Erythroblast (primary cell): ENCODE data around the gene AIPL1.
"Not testable (repeated sequence)": the region's sequence is repeated elsewhere in the genome, so short reads cannot be mapped to it uniquely, and the experiment has no call there.

Source experiments
- DNase-seq, 2 experiments: peaks; one replicate each; lab custom pipeline; 2025; lab: John Stamatoyannopoulos, UW
- GATA1 ChIP-seq: IDR thresholded peaks from 2 replicates; pipeline ENCODE4 v1.6.1; 2011; ENCODE audit warnings: low read depth, mild to moderate bottlenecking, control low read depth, low read length, moderate library complexity
- POLR2A ChIP-seq: IDR thresholded peaks from 2 replicates; pipeline ENCODE4 v1.6.1; 2011; ENCODE audit warnings: mild to moderate bottlenecking, low read length

The AIPL1 gene, protein sequence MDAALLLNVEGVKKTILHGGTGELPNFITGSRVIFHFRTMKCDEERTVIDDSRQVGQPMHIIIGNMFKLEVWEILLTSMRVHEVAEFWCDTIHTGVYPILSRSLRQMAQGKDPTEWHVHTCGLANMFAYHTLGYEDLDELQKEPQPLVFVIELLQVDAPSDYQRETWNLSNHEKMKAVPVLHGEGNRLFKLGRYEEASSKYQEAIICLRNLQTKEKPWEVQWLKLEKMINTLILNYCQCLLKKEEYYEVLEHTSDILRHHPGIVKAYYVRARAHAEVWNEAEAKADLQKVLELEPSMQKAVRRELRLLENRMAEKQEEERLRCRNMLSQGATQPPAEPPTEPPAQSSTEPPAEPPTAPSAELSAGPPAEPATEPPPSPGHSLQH

DNA sequence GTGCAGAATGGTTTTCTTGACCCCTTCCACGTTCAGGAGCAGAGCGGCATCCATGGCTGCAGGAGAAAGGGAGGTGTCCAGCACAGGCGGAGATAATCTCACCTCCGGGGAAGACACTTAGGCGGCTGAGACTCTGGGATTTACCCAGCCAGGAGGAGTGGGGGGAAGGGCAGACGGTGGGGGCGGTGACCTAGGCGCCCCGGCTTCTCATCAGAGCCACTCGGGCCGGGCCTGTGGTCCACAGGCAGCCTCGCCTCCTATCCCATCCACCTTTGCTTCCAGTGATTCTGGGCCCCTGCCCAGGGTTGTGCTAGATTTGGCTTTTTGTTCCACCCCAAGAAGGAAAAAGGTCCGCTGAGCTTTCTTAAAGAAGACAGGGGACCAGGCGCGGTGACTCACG is at the start of gene AIPL1:
Gene AIPL1 (minus strand): TSS at position 71 of the 400 bp plus-strand sequence. CDS start 17 bp downstream, at position 54.
- no peak for TF ChIP-seq POLR2A
- TF ChIP-seq GATA1: no peak
- no peak for DNase-seq

DNA sequence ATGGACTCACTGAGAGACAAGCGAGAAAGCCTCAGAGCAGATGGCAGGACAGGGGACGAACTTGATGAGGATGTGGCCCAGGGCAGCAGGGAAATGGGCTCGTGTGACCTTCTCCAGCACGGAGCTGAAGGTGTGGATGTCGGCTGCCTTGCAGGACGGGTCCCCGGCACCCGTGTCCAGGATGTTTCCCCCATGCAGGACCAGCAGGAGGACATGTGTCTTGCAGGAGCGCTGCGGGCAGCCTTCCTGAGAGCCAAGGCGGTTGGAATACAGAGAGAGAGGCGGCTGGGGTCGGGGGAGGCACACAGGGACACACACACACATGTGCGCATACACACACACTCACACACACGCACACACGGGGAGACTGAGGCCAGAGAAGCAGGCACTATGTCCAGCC is 48.6 kb upstream of the AIPL1 start:
- DNase-seq: no peak
- TF ChIP-seq GATA1 (no peak), POLR2A (no peak)

DNA sequence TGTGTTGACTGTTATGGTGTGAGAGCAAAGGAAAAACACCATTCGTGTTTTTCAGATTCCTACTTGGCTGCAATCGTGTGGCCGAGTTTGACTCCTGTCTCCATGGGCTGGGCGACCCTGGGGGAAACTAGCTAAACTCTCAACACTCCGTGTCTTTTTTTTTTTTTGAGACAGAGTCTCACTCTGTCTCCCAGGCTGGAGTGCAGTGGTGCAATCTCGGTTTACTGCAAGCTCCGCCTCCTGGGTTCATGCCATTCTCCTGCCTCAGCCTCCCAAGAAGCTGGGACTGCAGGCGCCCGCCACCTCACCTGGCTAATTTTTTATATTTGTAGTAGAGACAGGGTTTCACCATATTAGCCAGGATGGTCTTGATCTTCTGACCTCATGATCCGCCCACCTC is 47.9 kb upstream of the AIPL1 start:
- not testable (repeated sequence) for DNase-seq

DNA sequence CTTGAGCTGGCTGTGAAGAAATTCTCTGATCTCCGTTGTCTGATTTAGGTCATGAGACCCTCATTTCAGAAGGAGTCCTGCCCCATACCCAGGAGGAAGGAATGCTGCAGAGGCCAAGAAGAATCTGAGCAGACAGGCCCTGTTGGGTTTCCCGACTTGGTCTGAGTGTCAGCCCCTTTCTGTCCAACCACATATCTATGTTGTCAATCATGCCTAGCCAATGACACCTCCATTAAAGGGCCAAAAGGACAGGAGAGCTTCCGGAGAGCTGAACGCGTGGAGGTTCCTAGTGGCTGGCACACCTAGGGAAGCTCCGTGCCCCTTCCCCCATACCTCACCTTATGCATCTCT is 47.2 kb upstream of the AIPL1 start:
- TF ChIP-seq POLR2A (no peak), GATA1 (no peak)
- no peak for DNase-seq

DNA sequence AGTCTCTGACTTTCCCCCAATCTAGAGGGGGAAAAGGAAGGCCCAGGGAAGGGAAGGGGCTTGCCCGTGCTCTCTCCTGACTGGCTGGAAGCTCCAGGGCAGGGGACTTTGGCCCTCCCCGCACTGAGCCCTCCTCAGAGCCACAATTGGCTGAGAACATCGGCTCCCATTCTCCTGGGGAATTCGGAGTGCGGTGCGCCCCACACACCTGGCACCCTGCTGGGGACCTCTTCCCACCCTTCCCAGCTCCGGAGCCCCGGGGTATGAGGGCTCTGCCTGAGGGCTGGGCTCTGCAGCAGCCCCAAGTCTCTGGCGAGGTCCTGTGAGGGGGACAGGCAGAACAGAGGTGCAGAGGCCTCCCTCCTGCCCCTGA is 45.4 kb upstream of the AIPL1 start:
- TF ChIP-seq POLR2A (no peak), GATA1 (no peak)
- DNase-seq: no peak

DNA sequence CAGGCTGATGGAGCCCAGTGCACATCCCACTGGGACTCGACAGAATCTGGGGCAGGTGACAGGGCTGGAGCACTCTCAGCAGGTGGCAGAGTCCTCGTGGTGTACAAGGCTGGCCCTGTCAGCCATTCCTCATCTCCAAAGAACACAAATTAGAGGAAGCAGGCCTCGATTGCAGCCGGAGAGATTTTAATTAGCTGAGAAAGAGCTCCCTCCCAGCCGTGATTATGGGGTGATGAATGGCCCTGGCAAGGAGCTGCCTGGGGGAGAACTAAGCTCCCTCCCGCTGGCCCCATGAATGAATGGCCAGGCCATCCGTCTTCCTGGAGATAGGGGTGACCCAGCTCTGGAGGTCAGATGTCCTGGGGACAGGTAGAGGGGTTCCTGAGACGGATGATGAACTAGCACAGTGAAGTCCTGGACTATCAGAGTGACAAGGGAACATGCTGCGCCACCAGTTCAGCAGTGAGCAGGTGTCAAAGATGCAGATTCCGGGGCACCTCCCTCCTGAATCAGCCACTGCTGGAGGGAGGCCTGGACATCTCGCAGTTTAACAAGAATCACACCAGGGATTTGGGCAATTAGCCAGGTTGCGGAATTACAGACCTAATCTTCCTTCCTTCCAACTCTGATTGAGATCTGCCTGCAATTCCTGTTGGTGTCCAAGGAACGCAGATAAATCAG is 44.8 kb upstream of the AIPL1 start:
- TF ChIP-seq POLR2A: no peak
- no peak for TF ChIP-seq GATA1
- no peak for DNase-seq

DNA sequence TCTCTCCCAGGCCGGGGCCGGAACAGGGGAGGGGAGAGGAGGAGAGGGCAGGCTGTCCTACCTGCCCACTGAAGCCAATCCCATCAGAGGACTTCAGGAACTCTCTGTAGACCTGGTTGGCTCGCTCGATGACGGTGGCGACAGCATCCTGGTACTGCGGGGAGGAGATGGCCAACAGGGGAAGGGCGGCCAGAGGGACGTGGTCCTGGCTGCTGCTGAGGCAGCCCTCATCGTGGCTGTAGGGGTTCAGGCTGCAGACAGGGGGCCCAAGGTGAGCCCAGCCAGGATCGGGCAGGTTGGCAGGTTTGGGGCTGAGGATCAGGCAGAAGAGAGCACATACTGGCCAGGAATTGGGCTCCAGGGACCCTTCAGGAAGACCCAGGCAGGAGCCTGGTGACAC is 43.6 kb upstream of the AIPL1 start:
- no peak for TF ChIP-seq POLR2A
- TF ChIP-seq GATA1: no peak
- no peak for DNase-seq

DNA sequence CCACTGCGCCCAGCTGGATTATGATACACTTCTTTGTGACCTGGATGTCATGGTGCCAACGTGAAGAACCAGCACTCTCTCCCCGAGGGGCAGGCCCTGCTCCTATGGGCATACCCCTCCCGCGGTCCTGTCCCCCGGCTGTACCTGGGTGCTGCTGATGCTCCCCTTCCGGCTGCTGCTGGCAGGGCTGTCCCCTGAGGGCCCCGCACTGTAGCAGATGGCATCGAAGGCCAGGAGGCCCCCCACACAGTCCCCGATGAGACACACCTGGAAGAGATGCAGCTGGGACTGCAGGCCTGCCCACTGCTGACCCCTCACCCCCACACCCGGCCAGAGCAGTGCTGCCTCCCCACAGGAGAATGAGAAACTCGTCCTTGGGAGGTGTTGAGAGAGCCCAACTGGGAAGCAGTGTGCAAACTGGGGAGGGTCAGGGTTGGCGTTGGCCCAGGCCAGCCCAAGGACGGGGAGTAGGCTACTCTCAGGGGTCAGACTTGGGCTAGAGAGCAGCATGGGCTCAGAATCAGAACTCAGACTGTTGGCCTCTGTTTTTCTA is 43.0 kb upstream of the AIPL1 start:
- no peak for DNase-seq
- TF ChIP-seq POLR2A: no peak
- TF ChIP-seq GATA1: no peak

DNA sequence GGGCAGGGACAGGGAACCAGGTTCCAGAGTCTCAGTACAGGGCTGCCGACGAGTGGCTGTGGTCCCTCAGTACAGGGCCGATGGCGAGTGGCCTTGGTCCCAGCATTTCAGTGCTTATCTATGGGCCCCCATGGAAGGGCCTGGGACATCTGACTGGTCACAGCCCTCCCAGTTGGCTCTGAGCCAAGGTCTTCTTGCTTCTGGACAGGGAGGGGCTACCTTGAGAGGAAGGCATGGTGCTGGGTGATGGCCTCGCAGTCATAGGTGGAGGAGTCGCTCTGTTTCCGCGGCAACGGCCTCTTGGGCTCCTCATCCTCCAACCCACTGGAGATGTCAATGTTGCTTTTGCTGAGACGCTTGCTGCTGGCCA is 41.9 kb upstream of the AIPL1 start:
- no peak for TF ChIP-seq GATA1
- TF ChIP-seq POLR2A: no peak
- peak; percentile 66 to 74 for DNase-seq

DNA sequence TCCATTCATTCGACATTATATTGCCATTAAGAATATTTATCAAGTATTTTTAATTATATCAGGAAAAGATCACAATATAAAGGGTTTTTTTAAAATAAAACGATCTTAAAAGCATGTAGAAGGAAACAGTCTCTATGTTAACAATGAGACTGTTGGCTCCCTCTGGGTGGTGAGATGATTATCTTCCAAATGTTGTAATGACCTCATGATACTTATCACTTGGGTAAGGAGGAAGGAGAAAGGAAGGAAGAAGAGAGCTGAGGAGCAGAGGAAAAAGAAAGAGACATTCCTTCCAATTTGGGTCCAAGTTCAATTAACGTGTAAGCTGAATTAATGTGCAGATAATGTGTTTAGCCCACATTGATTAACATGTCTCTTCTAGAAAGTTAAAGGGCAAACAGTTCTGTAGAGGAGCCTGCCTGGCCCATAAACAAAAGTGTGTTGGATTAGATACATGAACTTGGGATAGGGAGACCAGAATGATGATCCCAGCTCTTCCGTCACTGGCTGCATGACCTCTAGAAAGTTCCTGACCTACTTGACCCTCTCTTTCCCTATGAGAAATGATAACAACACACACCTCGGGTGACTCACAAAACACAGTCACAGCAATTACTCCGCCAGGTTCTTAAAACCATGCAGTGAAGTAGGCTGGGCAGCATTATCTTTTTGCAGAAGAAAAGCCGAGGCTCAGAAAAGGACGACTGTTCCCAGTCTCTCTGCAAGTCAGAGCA is 41.3 kb upstream of the AIPL1 start:
- DNase-seq: no peak
- TF ChIP-seq GATA1 (no peak), POLR2A (no peak)

DNA sequence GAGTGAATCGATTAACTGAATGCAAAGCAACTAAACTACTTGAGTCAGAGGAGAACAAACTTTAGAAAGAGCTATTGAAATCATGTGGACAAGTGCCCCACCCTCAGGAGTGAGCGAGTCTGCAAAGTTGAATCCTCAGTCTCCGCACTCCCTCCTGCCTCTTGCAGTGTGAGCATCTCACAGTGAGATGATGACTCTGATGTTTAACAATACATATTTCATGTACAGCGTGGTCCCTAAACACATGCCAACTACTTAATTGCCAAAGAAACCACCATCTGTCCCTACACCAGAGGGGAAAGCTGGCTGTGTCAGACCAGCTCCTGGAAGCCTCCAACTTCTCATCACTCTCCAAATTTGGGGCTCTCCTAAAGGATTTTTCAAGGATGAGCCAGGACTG is 40.5 kb upstream of the AIPL1 start:
- DNase-seq: no peak
- TF ChIP-seq POLR2A (no peak), GATA1 (no peak)

DNA sequence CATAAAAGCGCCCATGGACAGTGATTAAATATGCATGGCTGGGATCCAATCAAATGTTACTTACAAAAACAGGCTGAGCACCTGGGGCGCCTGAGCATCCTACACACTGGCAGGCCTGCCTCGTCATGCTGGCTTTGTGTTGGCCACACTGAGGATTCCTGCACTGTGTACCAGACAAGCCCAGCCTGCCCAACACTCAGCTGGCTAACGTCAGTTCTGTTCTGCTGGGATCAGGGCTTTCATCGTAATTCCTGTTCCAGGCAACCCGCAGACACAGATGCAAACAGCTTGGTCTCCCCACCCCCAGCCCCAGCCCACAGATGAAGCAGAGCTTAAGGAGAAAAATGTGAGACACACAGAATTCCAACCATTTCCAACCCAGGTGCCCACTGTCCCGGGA is 40.0 kb upstream of the AIPL1 start:
- no peak for DNase-seq
- TF ChIP-seq GATA1 (no peak), POLR2A (no peak)

DNA sequence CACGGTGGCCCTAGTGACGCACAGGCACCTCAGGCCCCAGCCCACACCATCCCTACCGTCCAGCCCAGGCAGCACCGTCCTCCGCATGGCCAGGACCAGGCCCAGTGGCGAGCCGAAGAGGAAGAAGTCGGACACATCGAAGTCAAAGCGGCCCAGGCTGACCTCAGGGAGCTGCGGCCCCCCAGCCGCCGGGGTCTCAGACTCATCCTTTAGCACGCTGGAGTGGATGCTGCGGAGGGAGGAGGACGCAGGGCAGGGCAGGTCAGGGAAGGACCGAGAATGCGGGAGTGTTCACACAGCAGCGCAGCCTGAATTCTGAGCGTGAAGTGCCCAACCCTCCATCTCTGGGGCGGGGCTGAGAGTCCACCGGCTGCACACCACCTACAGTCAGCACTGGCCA is 39.5 kb upstream of the AIPL1 start:
- no peak for DNase-seq
- no peak for TF ChIP-seq POLR2A
- TF ChIP-seq GATA1: no peak
